Measurements from ENCODE around the gene PLEKHA5.
"Not testable (repeated sequence)": the region's sequence is repeated elsewhere in the genome, so short reads cannot be mapped to it uniquely, and the experiment has no call there.

Gene PLEKHA5

GRCh38 chr12:19220205-19220604 is 90.7 kb downstream of the PLEKHA5 start:
- in situ Hi-C loops (cut with HindIII; ENCODE audit: low pct_ligation_motif_present, low pct_unique_long_range_greater_than_20kb, low sequenced_read_pairs), result no loop called here
- DNase-seq, result no peak

GRCh38 chr12:19220852-19221466 is 91.4 kb downstream of the PLEKHA5 start:
- no peak for DNase-seq
- in situ Hi-C loops (cut with HindIII; ENCODE audit: low pct_ligation_motif_present, low pct_unique_long_range_greater_than_20kb, low sequenced_read_pairs), result no loop called here

DNA sequence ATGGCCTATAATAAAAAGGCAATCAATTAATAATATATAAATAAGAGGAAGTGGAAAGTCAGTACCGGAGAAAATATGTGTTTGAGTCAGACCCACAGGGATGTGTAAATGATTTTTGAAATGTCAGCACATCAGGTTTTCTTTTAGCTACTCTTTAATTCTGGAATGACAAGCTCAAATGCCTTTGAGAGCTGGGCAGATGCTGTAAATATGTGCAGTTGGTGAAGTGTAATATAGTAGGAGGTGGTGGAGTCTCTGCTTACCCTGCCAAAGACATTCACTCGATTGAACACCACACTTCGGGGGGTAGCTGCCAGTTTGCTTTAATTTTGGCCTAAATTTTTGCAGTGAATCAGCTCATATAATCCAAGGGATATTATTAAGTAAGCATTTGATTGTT is 93.0 kb downstream of the PLEKHA5 start:
- DNase-seq, result peak; percentile 74
- in situ Hi-C loops (cut with HindIII; ENCODE audit: low pct_ligation_motif_present, low pct_unique_long_range_greater_than_20kb, low sequenced_read_pairs), result no loop called here

- DNase-seq, result peak; percentile 71
These were observed 93.5 kb downstream of the PLEKHA5 start for GRCh38 chr12:19223018-19223417.

DNA sequence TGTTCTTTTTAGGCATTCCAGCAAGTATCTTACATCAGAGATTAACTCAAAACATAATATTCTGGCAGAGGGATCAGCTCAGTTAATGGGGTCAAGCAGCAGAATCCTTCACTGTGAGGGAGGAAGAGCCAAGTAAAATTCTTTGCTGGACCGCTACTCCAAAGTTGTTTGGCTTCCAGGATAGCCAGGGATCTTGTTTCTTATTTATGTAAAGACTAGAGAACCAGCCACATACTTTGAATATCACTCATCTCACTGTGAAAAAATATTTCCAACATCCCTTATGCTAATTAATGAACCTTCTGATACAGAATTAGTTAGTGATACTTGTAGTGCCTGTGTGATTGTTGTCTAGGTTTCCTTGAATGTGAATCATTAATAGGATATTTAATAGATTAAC is 94.2 kb downstream of the PLEKHA5 start:
- in situ Hi-C loops (cut with HindIII; ENCODE audit: low pct_ligation_motif_present, low pct_unique_long_range_greater_than_20kb, low sequenced_read_pairs), result no loop called here

More at GRCh38 chr12:19223018-19223417, 93.5 kb downstream of the PLEKHA5 start:
- in situ Hi-C loops (cut with HindIII; ENCODE audit: low pct_ligation_motif_present, low pct_unique_long_range_greater_than_20kb, low sequenced_read_pairs), result no loop called here

GRCh38 chr12:19224746-19225145 is 95.2 kb downstream of the PLEKHA5 start:
- in situ Hi-C loops (cut with HindIII; ENCODE audit: low pct_ligation_motif_present, low pct_unique_long_range_greater_than_20kb, low sequenced_read_pairs), result no loop called here

More for the DNA sequence above, 94.2 kb downstream of the PLEKHA5 start:
- peak; percentile 41 for DNase-seq

GRCh38 chr12:19227190-19227879 is 97.8 kb downstream of the PLEKHA5 start:
- DNase-seq, result peak; percentile 47
- in situ Hi-C loops (cut with HindIII; ENCODE audit: low pct_ligation_motif_present, low pct_unique_long_range_greater_than_20kb, low sequenced_read_pairs), result no loop called here

More at GRCh38 chr12:19224746-19225145, 95.2 kb downstream of the PLEKHA5 start:
- DNase-seq, result no peak

GRCh38 chr12:19227880-19228210 is 98.3 kb downstream of the PLEKHA5 start:
- in situ Hi-C loops (cut with HindIII; ENCODE audit: low pct_ligation_motif_present, low pct_unique_long_range_greater_than_20kb, low sequenced_read_pairs), result no loop called here
- no peak for DNase-seq

DNA sequence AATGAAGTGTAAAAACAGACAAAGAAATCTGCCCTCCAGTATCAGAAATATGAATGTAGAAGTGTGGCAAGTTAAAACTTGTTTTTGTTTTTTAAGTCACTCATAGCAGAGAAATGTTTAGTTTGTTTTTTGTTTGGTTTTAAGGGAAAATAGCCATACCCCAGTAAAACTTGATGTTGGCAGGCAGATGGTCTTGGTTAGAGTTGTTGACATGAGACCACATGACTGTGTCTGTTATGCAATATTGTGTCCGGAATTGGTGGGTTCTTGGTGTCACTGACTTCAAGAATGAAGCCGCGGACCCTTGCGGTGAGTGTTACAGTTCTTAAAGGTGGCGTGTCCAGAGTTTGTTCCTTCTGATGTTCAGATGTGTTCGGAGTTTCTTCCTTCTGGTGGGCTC is 99.5 kb downstream of the PLEKHA5 start:
- in situ Hi-C loops (cut with HindIII; ENCODE audit: low pct_ligation_motif_present, low pct_unique_long_range_greater_than_20kb, low sequenced_read_pairs), result not testable (repeated sequence)

GRCh38 chr12:19230299-19230866 is 100.8 kb downstream of the PLEKHA5 start:
- in situ Hi-C loops (cut with HindIII; ENCODE audit: low pct_ligation_motif_present, low pct_unique_long_range_greater_than_20kb, low sequenced_read_pairs), result no loop called here
- no peak for DNase-seq

More for the DNA sequence above, 99.5 kb downstream of the PLEKHA5 start:
- not testable (repeated sequence) for DNase-seq

DNA sequence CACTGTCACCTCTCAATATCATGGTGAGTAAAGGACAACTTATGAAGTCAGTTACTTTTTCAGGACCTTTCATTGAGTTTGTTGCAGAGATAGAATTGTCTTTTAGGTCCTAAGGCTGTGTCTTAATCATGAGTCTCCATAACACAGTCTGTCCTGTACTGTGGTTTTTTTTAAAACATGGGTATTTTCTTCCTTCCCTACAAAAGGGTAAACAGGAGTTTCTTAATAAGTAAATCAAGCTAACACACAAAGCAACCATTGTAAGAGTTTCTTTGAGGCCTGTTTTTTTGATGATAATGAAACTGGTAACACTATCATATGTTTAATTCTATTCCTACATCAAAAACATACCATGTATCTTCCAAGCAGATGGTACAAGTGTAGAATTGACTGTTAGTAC is 101.4 kb downstream of the PLEKHA5 start:
- no peak for DNase-seq
- in situ Hi-C loops (cut with HindIII; ENCODE audit: low pct_ligation_motif_present, low pct_unique_long_range_greater_than_20kb, low sequenced_read_pairs), result no loop called here

GRCh38 chr12:19234171-19234704 is 104.7 kb downstream of the PLEKHA5 start:
- DNase-seq, result no peak
- in situ Hi-C loops (cut with HindIII; ENCODE audit: low pct_ligation_motif_present, low pct_unique_long_range_greater_than_20kb, low sequenced_read_pairs), result no loop called here

GRCh38 chr12:19234981-19235871 is 105.7 kb downstream of the PLEKHA5 start:
- in situ Hi-C loops (cut with HindIII; ENCODE audit: low pct_ligation_motif_present, low pct_unique_long_range_greater_than_20kb, low sequenced_read_pairs), result no loop called here
- no peak for DNase-seq

DNA sequence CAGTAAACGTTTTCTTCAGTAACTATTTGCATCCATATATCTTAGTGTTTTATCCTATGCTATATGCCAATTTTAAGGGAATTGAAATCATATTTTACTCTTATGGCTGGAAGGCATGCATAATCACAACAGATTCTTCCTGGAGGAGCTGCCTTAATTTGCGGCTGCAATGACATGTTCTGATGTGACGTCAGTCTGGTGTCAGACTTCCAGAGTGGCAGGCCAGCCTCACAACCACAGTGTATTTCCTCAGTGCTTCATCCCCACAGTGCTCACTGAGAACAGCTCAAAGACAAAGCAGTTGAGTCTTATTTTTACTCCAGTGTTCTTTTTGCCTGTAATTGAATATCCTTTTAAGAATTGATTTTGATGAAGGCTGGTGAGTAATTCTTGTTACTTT is 107.1 kb downstream of the PLEKHA5 start:
- DNase-seq, result no peak
- in situ Hi-C loops (cut with HindIII; ENCODE audit: low pct_ligation_motif_present, low pct_unique_long_range_greater_than_20kb, low sequenced_read_pairs), result no loop called here

DNA sequence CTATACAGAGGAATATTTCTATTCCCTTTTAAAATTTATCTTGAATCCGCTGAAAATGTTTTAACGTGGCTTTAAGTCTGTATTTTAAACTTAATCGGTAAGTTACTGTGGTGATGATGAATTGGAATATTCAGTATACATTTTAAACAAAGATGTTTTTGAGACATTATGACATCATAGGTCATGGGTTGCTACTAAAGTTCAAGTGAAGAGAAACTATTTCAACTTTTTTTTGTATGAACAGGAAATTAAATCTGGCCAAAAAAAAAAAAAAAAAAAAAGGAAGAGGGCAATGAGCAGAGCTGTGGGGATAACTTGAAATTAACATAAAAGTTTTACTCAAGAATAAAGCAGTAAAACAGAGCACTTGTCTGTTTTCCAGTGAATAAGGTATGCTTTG is 109.0 kb downstream of the PLEKHA5 start:
- in situ Hi-C loops (cut with HindIII; ENCODE audit: low pct_ligation_motif_present, low pct_unique_long_range_greater_than_20kb, low sequenced_read_pairs), result no loop called here
- no peak for DNase-seq

DNA sequence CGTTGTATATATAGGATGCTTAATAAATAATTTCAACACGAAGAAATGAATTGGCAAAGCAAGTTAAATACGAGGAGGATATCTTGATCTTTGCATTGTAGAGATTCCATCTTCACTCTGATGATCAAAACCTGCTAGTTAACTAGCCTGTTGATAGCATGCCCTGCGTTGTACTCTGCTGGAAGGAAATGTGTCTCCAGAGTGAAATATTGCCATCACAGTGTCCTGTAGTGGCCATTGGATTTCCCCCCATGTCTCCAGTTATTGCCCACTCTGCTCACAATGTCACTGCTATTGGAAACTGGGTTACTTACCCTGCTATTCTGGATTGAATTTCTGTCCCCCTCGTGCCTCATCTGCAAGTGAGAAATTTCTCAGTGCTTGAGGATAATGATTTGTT is 109.6 kb downstream of the PLEKHA5 start:
- in situ Hi-C loops (cut with HindIII; ENCODE audit: low pct_ligation_motif_present, low pct_unique_long_range_greater_than_20kb, low sequenced_read_pairs), result no loop called here
- no peak for DNase-seq

GRCh38 chr12:19239616-19240234 is 110.2 kb downstream of the PLEKHA5 start:
- DNase-seq, result no peak
- in situ Hi-C loops (cut with HindIII; ENCODE audit: low pct_ligation_motif_present, low pct_unique_long_range_greater_than_20kb, low sequenced_read_pairs), result no loop called here

DNA sequence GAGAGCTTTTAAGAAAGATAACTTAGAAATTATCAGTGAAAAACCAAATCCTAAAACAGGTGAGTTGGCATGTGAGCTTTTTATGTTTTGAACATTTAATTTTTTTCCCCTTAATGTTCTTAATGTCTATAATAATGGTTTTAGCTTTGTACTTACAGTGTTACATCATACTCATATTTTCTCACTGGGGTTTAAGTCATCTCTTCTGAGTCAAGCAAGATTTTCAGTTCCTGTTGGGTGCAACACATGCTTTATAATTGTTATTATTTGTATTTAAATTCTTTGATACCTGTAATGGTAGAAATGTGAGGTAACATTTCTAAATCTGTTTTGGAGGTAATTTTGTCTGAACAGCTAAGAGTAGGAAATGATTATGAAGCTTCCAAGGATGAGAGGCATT is 113.0 kb downstream of the PLEKHA5 start:
- no peak for DNase-seq
- in situ Hi-C loops (cut with HindIII; ENCODE audit: low pct_ligation_motif_present, low pct_unique_long_range_greater_than_20kb, low sequenced_read_pairs), result no loop called here

Data from ACHN (cell line).